Hippocampal formation (tissue), 2 donors: ENCODE data around the gene SPATA33.
"Not testable (repeated sequence)": the region's sequence is repeated elsewhere in the genome, so short reads cannot be mapped to it uniquely, and the experiment has no call there.

Experiments
- DNase-seq, 2 donors: peaks; one replicate each; lab custom pipeline; 2025; lab: John Stamatoyannopoulos, UW

Gene SPATA33

GRCh38 chr16:89629827-89630610 lies 27.6 kb upstream of the SPATA33 start:
- DNase-seq = no peak

DNA sequence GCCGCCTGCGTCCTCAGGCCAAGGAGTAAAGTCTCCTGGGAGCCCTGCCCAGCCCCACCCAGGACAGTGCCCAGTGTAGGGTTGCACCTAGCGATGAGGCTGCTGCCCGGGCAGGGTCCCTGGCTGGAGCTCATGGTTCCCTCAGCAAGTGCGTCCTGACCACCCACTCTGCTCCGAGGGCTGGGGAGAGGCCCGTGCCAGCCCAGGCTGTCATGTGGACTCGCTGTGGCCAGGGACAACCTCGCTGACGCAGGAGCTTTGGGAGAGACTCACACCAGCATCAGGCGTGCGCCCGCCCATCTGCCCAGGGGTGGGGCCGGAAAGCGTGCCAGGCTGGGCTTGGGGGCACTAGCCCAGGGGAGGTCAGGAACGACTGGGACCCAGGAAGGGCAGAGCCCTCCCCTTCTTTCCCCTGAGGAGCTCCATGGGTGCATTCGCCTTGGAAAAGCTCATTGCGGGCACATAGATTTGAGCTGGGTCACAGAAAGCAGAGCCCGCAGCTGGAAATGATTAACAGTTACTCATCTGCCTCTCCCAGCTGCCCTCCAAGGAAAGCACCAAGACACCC lies 24.5 kb upstream of the SPATA33 start:
- DNase-seq = no peak

DNA sequence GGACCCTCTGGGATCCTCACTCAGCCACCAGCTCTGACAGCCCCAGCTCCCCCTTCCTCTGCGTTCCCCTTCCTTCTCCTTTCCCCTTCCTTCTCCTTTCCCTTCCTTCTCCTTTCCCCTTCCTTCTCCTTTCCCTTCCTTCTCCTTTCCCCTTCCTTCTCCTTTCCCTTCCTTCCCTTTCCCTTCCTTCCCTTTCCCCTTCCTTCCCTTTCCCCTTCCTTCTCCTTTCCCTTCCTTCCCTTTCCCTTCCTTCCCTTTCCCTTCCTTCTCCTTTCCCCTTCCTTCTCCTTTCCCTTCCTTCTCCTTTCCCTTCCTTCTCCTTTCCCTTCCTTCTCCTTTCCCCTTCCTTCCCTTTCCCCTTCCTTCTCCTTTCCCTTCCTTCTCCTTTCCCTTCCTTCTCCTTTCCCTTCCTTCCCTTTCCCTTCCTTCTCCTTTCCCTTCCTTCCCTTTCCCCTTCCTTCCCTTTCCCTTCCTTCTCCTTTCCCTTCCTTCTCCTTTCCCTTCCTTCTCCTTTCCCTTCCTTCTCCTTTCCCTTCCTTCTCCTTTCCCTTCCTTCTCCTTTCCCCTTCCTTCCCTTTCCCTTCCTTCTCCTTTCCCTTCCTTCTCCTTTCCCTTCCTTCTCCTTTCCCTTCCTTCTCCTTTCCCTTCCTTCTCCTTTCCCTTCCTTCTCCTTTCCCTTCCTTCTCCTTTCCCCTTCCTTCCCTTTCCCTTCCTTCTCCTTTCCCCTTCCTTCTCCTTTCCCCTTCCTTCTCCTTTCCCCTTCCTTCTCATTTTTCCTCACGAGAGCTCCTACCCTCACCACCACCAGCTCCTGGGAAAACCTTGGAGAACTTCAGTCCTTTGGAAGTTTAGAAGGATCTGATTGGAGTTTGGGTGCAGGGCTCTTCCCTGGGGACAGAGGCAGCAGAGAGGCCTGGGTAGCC lies 22.9 kb upstream of the SPATA33 start:
- DNase-seq = not testable (repeated sequence)

- DNase-seq = no peak
Observed at GRCh38 chr16:89636663-89637062, 21.0 kb upstream of the SPATA33 start.

GRCh38 chr16:89637379-89637778 lies 20.3 kb upstream of the SPATA33 start:
- DNase-seq = no peak

GRCh38 chr16:89638455-89638854 lies 19.2 kb upstream of the SPATA33 start:
- no peak for DNase-seq

GRCh38 chr16:89639385-89639784 lies 18.3 kb upstream of the SPATA33 start:
- DNase-seq = no peak

DNA sequence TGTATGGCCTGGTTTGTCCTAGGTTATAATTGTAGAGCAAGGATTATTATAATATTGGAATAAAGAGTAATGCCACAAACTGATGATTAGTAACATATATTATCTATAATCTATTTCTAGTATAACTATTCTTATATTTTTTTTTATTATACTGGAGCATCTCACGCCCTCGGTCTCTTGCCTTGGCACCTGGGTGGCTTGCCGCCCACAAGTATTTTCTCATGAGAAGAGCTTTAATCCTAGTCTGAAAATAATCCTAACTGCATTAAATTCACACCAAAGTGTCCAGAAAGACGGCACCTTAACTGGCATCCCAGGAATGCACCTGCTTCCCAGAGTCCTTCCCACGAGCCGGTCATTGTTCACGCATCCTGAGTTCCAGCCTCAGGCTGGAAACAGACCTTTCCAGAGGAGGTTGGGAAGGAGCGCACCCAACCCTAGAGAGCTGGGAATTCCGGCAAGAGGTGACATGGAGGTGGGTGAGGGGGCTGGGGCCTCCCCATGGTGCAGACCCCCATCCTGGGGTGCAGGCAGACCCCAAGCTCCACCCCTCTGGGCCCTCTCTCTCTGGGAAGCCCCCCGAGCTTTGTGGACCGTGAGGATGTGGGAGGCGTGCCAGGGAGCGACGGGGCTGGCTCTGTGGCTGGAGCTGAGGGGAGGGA lies 16.0 kb upstream of the SPATA33 start:
- DNase-seq = no peak

- no peak for DNase-seq
Observed at GRCh38 chr16:89642574-89642973, 15.1 kb upstream of the SPATA33 start.

DNA sequence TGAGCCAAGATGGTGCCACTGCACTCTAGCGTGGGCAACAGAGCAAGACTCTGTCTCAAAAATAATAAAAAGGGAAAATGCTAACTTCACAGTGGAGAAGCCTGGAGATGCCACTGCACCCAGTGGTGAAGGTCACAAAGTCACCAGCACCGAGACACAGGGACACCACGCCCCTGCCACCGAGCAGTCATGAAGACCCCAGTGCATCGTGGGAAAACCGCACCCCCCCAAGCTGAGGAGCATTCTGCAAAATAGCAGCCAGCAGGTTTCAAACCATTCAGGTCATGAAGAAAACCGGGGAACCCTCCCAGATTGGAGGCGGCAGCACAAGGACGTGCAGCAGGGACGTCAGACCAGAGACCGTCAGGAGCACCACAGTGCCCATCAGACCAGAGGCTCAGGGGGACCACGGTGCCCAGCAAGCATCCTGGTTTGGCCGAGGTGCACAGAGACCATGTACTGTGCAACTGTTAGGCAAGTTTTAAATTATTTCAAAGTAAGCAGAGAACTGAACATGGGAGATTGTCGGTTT lies 13.8 kb upstream of the SPATA33 start:
- no peak for DNase-seq

- no peak for DNase-seq
Observed at GRCh38 chr16:89645122-89645521, 12.5 kb upstream of the SPATA33 start.

GRCh38 chr16:89646270-89646669 lies 11.4 kb upstream of the SPATA33 start:
- no peak for DNase-seq

- no peak for DNase-seq
Observed at GRCh38 chr16:89646906-89647305, 10.7 kb upstream of the SPATA33 start.

GRCh38 chr16:89651584-89651983 lies 6.1 kb upstream of the SPATA33 start:
- DNase-seq = no peak

DNA sequence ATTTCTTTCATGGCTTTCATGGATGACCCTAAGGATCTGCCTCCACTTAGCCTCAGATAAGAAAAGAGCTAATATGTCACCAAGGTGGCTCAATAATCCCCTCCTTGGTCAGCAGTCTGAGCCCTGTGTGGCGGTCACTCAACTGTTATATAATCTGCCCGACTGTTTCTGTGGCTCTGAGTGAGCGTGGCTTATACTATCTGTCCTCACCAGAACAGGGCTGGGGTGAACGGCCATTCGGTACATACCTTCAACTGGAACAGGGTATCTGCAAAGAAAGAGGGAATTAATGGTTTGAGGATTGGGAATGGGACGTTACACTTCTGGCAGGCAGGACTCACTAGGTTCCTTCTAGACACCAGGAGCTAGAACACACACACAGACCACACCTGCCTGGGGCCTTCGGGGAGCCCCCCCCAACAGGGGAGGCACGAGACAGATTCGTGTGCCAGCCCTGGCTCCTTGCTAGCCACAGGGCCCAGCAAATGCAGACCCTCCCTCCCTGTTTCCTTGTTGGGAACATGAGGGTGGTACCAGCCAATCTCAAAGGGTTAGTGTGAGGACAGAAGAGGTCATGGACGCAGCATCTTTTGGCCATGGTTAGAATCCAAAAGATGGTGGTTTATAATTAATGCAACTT lies 3.9 kb upstream of the SPATA33 start:
- no peak for DNase-seq

- DNase-seq = no peak
Observed at GRCh38 chr16:89655062-89655643, 2.5 kb upstream of the SPATA33 start.

- DNase-seq = no peak
Observed at GRCh38 chr16:89656435-89657121, 1.1 kb upstream of the SPATA33 start.

DNA sequence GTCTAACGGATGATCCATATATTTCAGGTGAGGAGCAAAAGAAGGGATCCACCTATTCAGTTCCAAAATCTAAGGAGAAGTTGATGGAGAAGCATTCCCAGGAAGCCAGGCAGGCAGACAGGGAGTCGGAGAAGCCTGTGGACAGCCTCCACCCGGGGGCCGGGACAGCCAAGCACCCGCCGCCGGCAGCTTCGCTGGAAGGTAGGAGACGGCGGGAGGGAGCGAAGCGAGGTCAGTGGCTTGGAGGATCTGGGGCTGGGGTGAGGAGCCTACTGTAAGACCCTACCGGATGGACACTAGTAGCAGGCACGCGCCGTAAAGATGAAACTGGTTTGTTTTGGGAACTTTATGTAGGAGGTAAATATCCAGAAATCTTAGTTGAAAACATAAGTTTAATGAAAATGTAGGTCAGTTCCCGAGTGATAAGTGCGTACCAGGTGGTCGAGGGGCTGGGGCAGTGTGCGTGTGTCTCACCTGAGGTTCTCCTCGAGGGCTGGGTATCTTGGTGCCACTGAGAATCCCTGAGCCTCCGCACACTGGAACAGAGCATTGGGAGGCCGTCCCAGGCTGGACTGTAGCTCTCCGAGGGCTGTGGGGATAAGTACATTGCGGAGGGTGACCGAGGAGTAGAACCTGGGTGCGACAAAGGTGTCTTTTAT lies 714 bp downstream of the SPATA33 start:
- DNase-seq = no peak

DNA sequence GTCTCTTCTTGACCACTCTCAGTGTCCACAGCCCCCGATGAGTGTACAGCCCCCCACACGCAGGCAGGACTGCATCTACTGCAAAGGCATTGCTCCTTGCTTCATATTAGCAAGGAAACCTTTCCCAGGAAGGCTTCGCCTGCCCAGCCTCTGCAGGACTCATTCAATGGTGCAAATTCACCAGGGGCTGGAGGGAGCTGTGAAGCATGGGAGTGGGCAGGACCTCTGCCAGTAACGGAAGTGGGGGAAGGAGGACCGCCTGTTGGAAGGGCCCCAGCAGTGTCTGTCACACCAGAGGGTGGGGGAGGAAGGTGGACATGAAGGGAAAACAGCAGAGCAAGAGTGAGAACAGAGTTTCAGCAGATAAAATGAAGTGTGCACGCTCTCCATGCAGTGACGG lies 2.5 kb downstream of the SPATA33 start:
- no peak for DNase-seq

GRCh38 chr16:89661215-89661614 lies 3.6 kb downstream of the SPATA33 start:
- no peak for DNase-seq
